Adrenal gland (tissue), 12 donors: ENCODE measurements around the gene KIF19. TPM values are rescaled to one million over a fixed set of nuclear protein-coding genes. Genes with fewer than 3 reads are reported as not detected.

Source experiments
- DNase-seq, 7 donors: peaks; one replicate each; pipeline ENCODE4 v3.0.0-alpha.2; 2019 to 2020
- H3K27ac ChIP-seq, 5 donors: fragments of 200-600 bp; sonication (generic) in 4 of 5; 1 replicate in 3 of 5; 2 replicates in 2 of 5; pipeline versions ENCODE4 v1.5.1 to v1.8.0; 2016 to 2020; ENCODE audit warnings: mild to moderate bottlenecking in 1 of 5
- H3K27me3 ChIP-seq: fragments of 200-600 bp; 2 replicates; pipeline ENCODE4 v1.8.0; 2021
- H3K36me3 ChIP-seq, 2 donors: fragments of 200-600 bp; replicated peaks in 1 of 2; 1 replicate in 1 of 2; 2 replicates in 1 of 2; pipeline versions ENCODE4 v1.5.1 to v1.8.0; 2018 to 2022
- H3K4me1 ChIP-seq, 2 donors: fragments of 200-600 bp; replicated peaks in 1 of 2; 1 replicate in 1 of 2; 2 replicates in 1 of 2; pipeline versions ENCODE4 v1.5.1 to v1.8.0; 2018 to 2021
- H3K4me3 ChIP-seq, 4 donors: fragments of 200-600 bp; sonication (generic) in 3 of 4; one replicate each; pipeline ENCODE4 v1.5.1; 2016 to 2018
- H3K9me3 ChIP-seq, 3 donors: fragments of 200-600 bp; sonication (generic) in 1 of 3; replicated peaks in 1 of 3; 1 replicate in 2 of 3; 2 replicates in 1 of 3; pipeline versions ENCODE4 v1.5.1 to v1.8.0; 2016 to 2021
- CTCF ChIP-seq, 6 experiments: fragments of 450-650 bp in 4 of 6; fragments of 200-600 bp in 2 of 6; sonication (generic) in 1 of 6; IDR thresholded peaks; 1 replicate in 5 of 6; 2 replicates in 1 of 6; pipeline versions ENCODE4 v1.5.1 to v1.8.0; 2016 to 2021; ENCODE audit warnings: antibody characterized with exemption in 6 of 6, mild to moderate bottlenecking in 2 of 6, moderate library complexity in 1 of 6
- POLR2A ChIP-seq, 2 donors: fragments of 450-650 bp; IDR thresholded peaks; one replicate each; pipeline ENCODE4 v1.6.1; 2017; ENCODE audit warnings: antibody characterized with exemption in 2 of 2, mild to moderate bottlenecking in 2 of 2, moderate library complexity in 1 of 2
- WGBS, 4 donors: extraction: QIAGEN DNeasy Blood & Tissue Kit in 2 of 4; methylation state at CpG; one replicate each; pipeline versions ENCODE4 v1.1.5 to v1.1.7; 2013 to 2017; 5-methylcytosine and 5-hydroxymethylcytosine counted together
- intact Hi-C, 2 donors: fragments of 100-400 bp; cut with DNase I; formaldehyde crosslinking; loops; one replicate each; pipeline versions ENCODE4 v1.14.1 to v1.15.0; 2022 to 2023
- polyA plus RNA-seq, 3 donors: library from polyadenylated mRNA; stranded (reverse); fragments of 200-250 nt in 2 of 3; fragments of 350-450 nt in 1 of 3; fragmentation: Illumina TruSeq in 1 of 3; extraction: RNeasy Lipid Tissue Mini Kit (QIAGEN cat#74804) in 1 of 3; gene quantifications; one replicate each; pipeline ENCODE4 v1.2.3, GENCODE V29; 2013 to 2014
- total RNA-seq, 9 donors: library from RNA; depleted of rRNA in 4 of 9; stranded (reverse); fragments of >200 nt in 4 of 9; fragments of 120-200 nt in 1 of 9; fragmentation: NEBNext Ultra II Directional in 1 of 9; extraction: Animal tissue kit (Norgen Biotek cat#: 25700) in 1 of 9; gene quantifications; one replicate each; pipeline versions ENCODE4 v1.1.0 to v1.2.4, GENCODE V29; 2013 to 2023
- donor health status: healthy with polysubstance abuse.
- donor health status: Bipolar disorder and iron deficiency.
- donor health status: DM: yes; HTN: yes; CAD: no.
- donor health status: DM: no; HTN: no; CAD: no.
- donor health status: DM: no; HTN: no; CAD: no.
- donor health status: DM: yes; HTN: yes; CAD: no.

The KIF19 gene
- total and polyA plus RNA-seq, 12 donors, result 0.06 to 1.7 (median 0.30) TPM; not detected in 2

- H3K27me3 ChIP-seq, result peaks cover 42% of the 10 kb centered on the region
- no peak overlapping the region for H3K4me3 ChIP-seq
- H3K27ac ChIP-seq, result peak overlapping the region in 1 of 5 donors; percentile 26
- WGBS, 4 donors, result 12 to 32% (median 15%) methylated on average over 1 to 9 of the region's 9 CpGs
- TF ChIP-seq POLR2A (IDR thresholded peaks at IDR 0.05), result no peak
- no peak for TF ChIP-seq CTCF (IDR thresholded peaks at IDR 0.05)
- intact Hi-C loops, result loop anchor here (5.0 to 10.0 kb wide), 2 partner anchors 60 to 147 kb away; partner anchors contain the start of gene TTYH2 (in 1 of the 2)
- no peaks in the 10 kb centered on the region for H3K4me1 ChIP-seq
- H3K9me3 ChIP-seq, result no peaks in the 10 kb centered on the region
- no peaks in the 10 kb centered on the region for H3K36me3 ChIP-seq
- no peak for DNase-seq
Observed at GRCh38 chr17:74362069-74362405, 36.0 kb downstream of the KIF19 start.

- intact Hi-C loops, result loop anchor here (5.0 to 10.0 kb wide), 2 partner anchors 61 to 148 kb away; partner anchors contain the start of gene TTYH2 (in 1 of the 2)
Observed at GRCh38 chr17:74362810-74363498, 36.9 kb downstream of the KIF19 start.

GRCh38 chr17:74367206-74367605, 41.2 kb downstream of the KIF19 start, which contains the start of gene GPR142:
TSS of gene GPR142 (plus strand) at chr17:74367506. CDS start at chr17:74369541, 2,035 bp downstream.
- 81 to 88% (median 84%) methylated on average over 4 to 5 of the region's 5 CpGs for WGBS, 4 donors
- Histone ChIP-seq H3K36me3 (no peaks in the 10 kb centered on the region), H3K27me3 (no peaks in the 10 kb centered on the region), H3K27ac (no peak within 1 kb of the TSS), H3K4me3 (no peak within 1 kb of the TSS), H3K9me3 (no peaks in the 10 kb centered on the region), H3K4me1 (no peaks in the 10 kb centered on the region)
- TF ChIP-seq CTCF (IDR thresholded peaks at IDR 0.05) (no peak), POLR2A (IDR thresholded peaks at IDR 0.05) (no peak)
- no peak for DNase-seq
- intact Hi-C loops, result loop anchor here in 1 of 2 donors (10.0 kb wide), 1 partner anchor 152 kb away; the partner anchor contains the start of gene TTYH2

More at GRCh38 chr17:74362810-74363498, 36.9 kb downstream of the KIF19 start:
- H3K4me3 ChIP-seq, result no peak overlapping the region
- H3K36me3 ChIP-seq, result no peaks in the 10 kb centered on the region
- no peaks in the 10 kb centered on the region for H3K9me3 ChIP-seq
- H3K27ac ChIP-seq, result no peak overlapping the region
- TF ChIP-seq CTCF (IDR thresholded peaks at IDR 0.05) (no peak), POLR2A (IDR thresholded peaks at IDR 0.05) (no peak)
- 43 to 58% (median 54%) methylated on average over 10 to 14 of the region's 14 CpGs for WGBS, 4 donors
- no peak for DNase-seq
- no peaks in the 10 kb centered on the region for H3K4me1 ChIP-seq
- H3K27me3 ChIP-seq, result peaks cover 33% of the 10 kb centered on the region

- Histone ChIP-seq H3K4me1 (no peaks in the 10 kb centered on the region), H3K36me3 (no peaks in the 10 kb centered on the region), H3K27ac (no peak overlapping the region), H3K4me3 (no peak overlapping the region), H3K27me3 (no peaks in the 10 kb centered on the region), H3K9me3 (no peaks in the 10 kb centered on the region)
- TF ChIP-seq POLR2A (IDR thresholded peaks at IDR 0.05) (no peak), CTCF (IDR thresholded peaks at IDR 0.05) (peak; percentile 78 to 97 (median 88))
- WGBS, 4 donors, result 20 to 32% (median 26%) methylated on average over 6 to 14 of the region's 14 CpGs
- intact Hi-C loops, result loop anchor here in 1 of 2 donors (10.0 kb wide), 1 partner anchor 154 kb away; the partner anchor contains the start of gene TTYH2
- DNase-seq, result peak; percentile 72 to 87 (median 76)
Observed at GRCh38 chr17:74368341-74369081, 42.5 kb downstream of the KIF19 start.
